GM19395 (cell line): ENCODE results near the gene KPNB1.

Experiments
- ATAC-seq: cut with Tn5 transposase; IDR thresholded peaks from one replicate; pipeline ENCODE4 v1.9.1; 2021; ENCODE audit warnings: mild to moderate bottlenecking, moderate library complexity; ENCODE audit not compliant: unreplicated experiment

Gene KPNB1

GRCh38 chr17:47636273-47637030 lies 13.3 kb upstream of the KPNB1 start:
- ATAC-seq, result no peak

GRCh38 chr17:47638903-47639302 lies 10.8 kb upstream of the KPNB1 start:
- ATAC-seq, result no peak

GRCh38 chr17:47640076-47640475 lies 9.6 kb upstream of the KPNB1 start:
- no peak for ATAC-seq

- ATAC-seq, result no peak
Measured at GRCh38 chr17:47641202-47641601, 8.5 kb upstream of the KPNB1 start.

GRCh38 chr17:47643116-47643515 lies 6.6 kb upstream of the KPNB1 start:
- no peak for ATAC-seq

GRCh38 chr17:47644324-47644723 lies 5.4 kb upstream of the KPNB1 start:
- ATAC-seq, result no peak

- ATAC-seq, result no peak
Measured at GRCh38 chr17:47649972-47650524, 329 bp downstream of the KPNB1 start.

GRCh38 chr17:47650525-47651522 lies 1.1 kb downstream of the KPNB1 start:
- ATAC-seq, result peak; percentile 44

GRCh38 chr17:47651704-47652103 lies 2.0 kb downstream of the KPNB1 start:
- ATAC-seq, result no peak

GRCh38 chr17:47652570-47652969 lies 2.9 kb downstream of the KPNB1 start:
- ATAC-seq, result no peak

- ATAC-seq, result no peak
Measured at GRCh38 chr17:47653442-47653841, 3.7 kb downstream of the KPNB1 start.

- ATAC-seq, result no peak
Measured at GRCh38 chr17:47654991-47655390, 5.3 kb downstream of the KPNB1 start.

GRCh38 chr17:47660064-47660492 lies 10.4 kb downstream of the KPNB1 start:
- peak; percentile 63 for ATAC-seq

- no peak for ATAC-seq
Measured at GRCh38 chr17:47663912-47664623, 14.3 kb downstream of the KPNB1 start.

GRCh38 chr17:47664624-47664941 lies 14.9 kb downstream of the KPNB1 start:
- no peak for ATAC-seq

GRCh38 chr17:47665655-47666054 lies 15.9 kb downstream of the KPNB1 start:
- ATAC-seq, result no peak

GRCh38 chr17:47669081-47669480 lies 19.4 kb downstream of the KPNB1 start:
- no peak for ATAC-seq

GRCh38 chr17:47670064-47670463 lies 20.3 kb downstream of the KPNB1 start:
- ATAC-seq, result no peak

- ATAC-seq, result no peak
Measured at GRCh38 chr17:47674499-47674898, 24.8 kb downstream of the KPNB1 start.

- ATAC-seq, result no peak
Measured at GRCh38 chr17:47675380-47676198, 25.9 kb downstream of the KPNB1 start.
